Neural cell (in vitro differentiated cells): ENCODE measurements around the gene LDB3. TPM values are rescaled to one million over a fixed set of nuclear protein-coding genes. Genes with fewer than 3 reads are reported as not detected.

Experiments used
- H2AFZ ChIP-seq: fragments of 200-600, 300-800 bp; sonication (generic), shearing (Covaris generic); 2 replicates; pipeline ENCODE4 v1.6.0; 2014; ENCODE audit warnings: low read depth, mild to moderate bottlenecking, antibody characterized with exemption, low read length, moderate library complexity
- H3F3A ChIP-seq: fragments of 200-600 bp; shearing (Covaris generic); 2 replicates; pipeline ENCODE4 v1.6.1; 2016; ENCODE audit warnings: mild to moderate bottlenecking, moderate library complexity, mixed read lengths, antibody characterized with exemption, low read length; ENCODE audit not compliant: insufficient read depth, poor library complexity, severe bottlenecking
- H3K27ac ChIP-seq: fragments of 200-600, 300-800 bp; sonication (generic), shearing (Covaris generic); 2 replicates; pipeline ENCODE4 v1.5.1; 2014; ENCODE audit warnings: mild to moderate bottlenecking, low read length, moderate library complexity
- H3K27me3 ChIP-seq: fragments of 300-800, 200-600 bp; sonication (generic), shearing (Covaris generic); 2 replicates; pipeline ENCODE4 v1.6.0; 2014; ENCODE audit warnings: mild to moderate bottlenecking, low read depth, low read length, moderate library complexity; ENCODE audit not compliant: insufficient read depth
- H3K36me3 ChIP-seq: fragments of 300-800, 200-600 bp; sonication (generic), shearing (Covaris generic); 2 replicates; pipeline ENCODE4 v1.5.1; 2014; ENCODE audit warnings: mild to moderate bottlenecking, antibody characterized with exemption, low read length, moderate library complexity; ENCODE audit not compliant: insufficient read depth
- H3K4me2 ChIP-seq: fragments of 300-800, 200-600 bp; sonication (generic), shearing (Covaris generic); 2 replicates; pipeline ENCODE4 v1.6.0; 2014; ENCODE audit warnings: mild to moderate bottlenecking, low read length
- H3K4me3 ChIP-seq: fragments of 300-800, 200-600 bp; sonication (generic), shearing (Covaris generic); 2 replicates; pipeline ENCODE4 v1.5.1; 2014; ENCODE audit warnings: mild to moderate bottlenecking, low read length, moderate library complexity
- H3K79me2 ChIP-seq: fragments of 200-600 bp; shearing (Covaris generic); replicated peaks from 2 replicates; pipeline ENCODE4 v1.6.0; 2014; ENCODE audit warnings: mild to moderate bottlenecking, low read length, moderate library complexity; ENCODE audit not compliant: insufficient read depth
- H3K9ac ChIP-seq: fragments of 300-800, 200-600 bp; sonication (generic), shearing (Covaris generic); 2 replicates; pipeline ENCODE4 v1.6.1; 2016; ENCODE audit warnings: mild to moderate bottlenecking, low read length, mixed read lengths
- H3K9me2 ChIP-seq: fragments of 200-600 bp; shearing (Covaris generic); 2 replicates; pipeline ENCODE4 v1.6.1; 2016; ENCODE audit warnings: mild to moderate bottlenecking, low read length, mixed read lengths; ENCODE audit not compliant: insufficient read depth
- H3K9me3 ChIP-seq: fragments of 200-600, 300-800 bp; sonication (generic), shearing (Covaris generic); 2 replicates; pipeline ENCODE4 v1.6.1; 2016; ENCODE audit warnings: mild to moderate bottlenecking, mixed run types, low read length, moderate library complexity, mixed read lengths
- H4K20me1 ChIP-seq: fragments of 200-600 bp; shearing (Covaris generic); 2 replicates; pipeline ENCODE4 v1.6.1; 2016; ENCODE audit warnings: mild to moderate bottlenecking, mixed run types; ENCODE audit not compliant: insufficient read depth
- CTCF ChIP-seq: fragments of 450-650 bp; IDR thresholded peaks from 2 replicates; pipeline ENCODE4 v1.5.1; 2014; ENCODE audit warnings: antibody characterized with exemption, mild to moderate bottlenecking, moderate library complexity; ENCODE audit not compliant: poor library complexity, severe bottlenecking
- EP300 ChIP-seq: fragments of 450-650 bp; conservative IDR thresholded peaks from 2 replicates; pipeline ENCODE4 v1.6.1; 2014; ENCODE audit warnings: antibody characterized with exemption, mild to moderate bottlenecking, moderate library complexity; ENCODE audit not compliant: poor library complexity, severe bottlenecking
- EZH2 ChIP-seq: fragments of 200-600, 300-800 bp; shearing (Covaris generic), sonication (generic); IDR thresholded peaks from 2 replicates; pipeline ENCODE4 v1.6.1; 2014; ENCODE audit warnings: antibody characterized with exemption, low read length, borderline replicate concordance, mild to moderate bottlenecking; ENCODE audit not compliant: insufficient read depth, poor library complexity, severe bottlenecking
- MXI1 ChIP-seq: fragments of 450-650 bp; conservative IDR thresholded peaks from 2 replicates; pipeline ENCODE4 v1.6.1; 2014; ENCODE audit warnings: antibody characterized with exemption, mild to moderate bottlenecking; ENCODE audit not compliant: poor library complexity, severe bottlenecking
- POLR2AphosphoS5 ChIP-seq: IDR thresholded peaks from 2 replicates; pipeline ENCODE4 v1.6.1; 2012
- RAD21 ChIP-seq: fragments of 450-650 bp; conservative IDR thresholded peaks from 2 replicates; pipeline ENCODE4 v1.6.1; 2014; ENCODE audit warnings: antibody characterized with exemption, mild to moderate bottlenecking, moderate library complexity
- REST ChIP-seq: IDR thresholded peaks from 2 replicates; pipeline ENCODE4 v1.6.1; 2012; ENCODE audit warnings: borderline replicate concordance
- SMC3 ChIP-seq: fragments of 450-650 bp; conservative IDR thresholded peaks from 2 replicates; pipeline ENCODE4 v1.6.1; 2014; ENCODE audit warnings: antibody characterized with exemption, mild to moderate bottlenecking, moderate library complexity; ENCODE audit not compliant: poor library complexity
- TAF1 ChIP-seq: IDR thresholded peaks from 2 replicates; pipeline ENCODE4 v1.6.1; 2012; ENCODE audit warnings: low read depth
- polyA plus RNA-seq: library from polyadenylated mRNA; depleted of rRNA; stranded (reverse); fragments of >200 nt; gene quantifications from 2 replicates; pipeline ENCODE4 v1.2.3, GENCODE V29; 2014

Gene LDB3
- polyA plus RNA-seq, 1 donor from 2014 or later = 0.12 TPM

- no peaks in the 10 kb centered on the region for H3K9me3 ChIP-seq
Observed at GRCh38 chr10:86693275-86693674, 25.0 kb downstream of the LDB3 start.

GRCh38 chr10:86693721-86694369, 25.5 kb downstream of the LDB3 start:
- H3K36me3 ChIP-seq = no peaks in the 10 kb centered on the region
- H2AFZ ChIP-seq = no peak overlapping the region
- no peak for TF ChIP-seq SMC3
- TF ChIP-seq EP300 = no peak
- no peak for TF ChIP-seq MXI1
- peak; percentile 11 for TF ChIP-seq RAD21
- TF ChIP-seq POLR2AphosphoS5 = no peak
- TF ChIP-seq TAF1 = no peak
- TF ChIP-seq EZH2 = no peak
- no peak for TF ChIP-seq REST
- H3K9ac ChIP-seq = no peak overlapping the region
- H3F3A ChIP-seq = no peaks in the 10 kb centered on the region
- no peaks in the 10 kb centered on the region for H3K27me3 ChIP-seq
- H3K79me2 ChIP-seq = no peaks in the 10 kb centered on the region
- no peaks in the 10 kb centered on the region for H4K20me1 ChIP-seq
- no peak overlapping the region for H3K4me3 ChIP-seq
- H3K9me3 ChIP-seq = no peaks in the 10 kb centered on the region
- no peaks in the 10 kb centered on the region for H3K9me2 ChIP-seq
- no peak overlapping the region for H3K27ac ChIP-seq
- no peak overlapping the region for H3K4me2 ChIP-seq

More at GRCh38 chr10:86693275-86693674, 25.0 kb downstream of the LDB3 start:
- Histone ChIP-seq H3K79me2 (no peaks in the 10 kb centered on the region), H3F3A (no peaks in the 10 kb centered on the region), H3K27me3 (no peaks in the 10 kb centered on the region), H3K36me3 (no peaks in the 10 kb centered on the region), H3K4me2 (no peak overlapping the region), H4K20me1 (no peaks in the 10 kb centered on the region), H3K27ac (no peak overlapping the region), H2AFZ (no peak overlapping the region), H3K9me2 (no peaks in the 10 kb centered on the region), H3K4me3 (no peak overlapping the region), H3K9ac (no peak overlapping the region)
- no peak for TF ChIP-seq TAF1
- no peak for TF ChIP-seq POLR2AphosphoS5
- no peak for TF ChIP-seq MXI1
- no peak for TF ChIP-seq CTCF
- no peak for TF ChIP-seq EZH2
- no peak for TF ChIP-seq EP300
- TF ChIP-seq SMC3 = no peak
- no peak for TF ChIP-seq REST
- no peak for TF ChIP-seq RAD21
